ENCODE results near the gene DGKB.

The DGKB gene

GRCh38 chr7:14583518-14583917 is 319.0 kb downstream of the DGKB start:
- FAIRE-seq (no peak), DNase-seq (ENCODE audit: insufficient read length, low spot score) (no peak)
- TF ChIP-seq POLR2A (IDR thresholded peaks at IDR 0.05; ENCODE audit: low read depth, low read length) = no peak
- no peak for TF ChIP-seq PAX5 (IDR thresholded peaks at IDR 0.05; ENCODE audit: insufficient read depth, low read length, severe bottlenecking)
- no peak for TF ChIP-seq SPI1 (IDR thresholded peaks at IDR 0.05; ENCODE audit: low read depth, low read length)
- TF ChIP-seq POLR2AphosphoS5 (IDR thresholded peaks at IDR 0.05; ENCODE audit: low read depth, low read length) = no peak
- no peak for TF ChIP-seq TAF1 (IDR thresholded peaks at IDR 0.05; ENCODE audit: low read depth, low read length)
- no peak for TF ChIP-seq POU2F2 (IDR thresholded peaks at IDR 0.05; ENCODE audit: low read depth, low read length)

- no peak for FAIRE-seq
- TF ChIP-seq POU2F2 (IDR thresholded peaks at IDR 0.05; ENCODE audit: low read depth, low read length) = no peak
- no peak for TF ChIP-seq PAX5 (IDR thresholded peaks at IDR 0.05; ENCODE audit: insufficient read depth, low read length, severe bottlenecking)
- TF ChIP-seq SPI1 (IDR thresholded peaks at IDR 0.05; ENCODE audit: low read depth, low read length) = no peak
- no peak for TF ChIP-seq TAF1 (IDR thresholded peaks at IDR 0.05; ENCODE audit: low read depth, low read length)
- TF ChIP-seq POLR2A (IDR thresholded peaks at IDR 0.05; ENCODE audit: low read depth, low read length) = no peak
- TF ChIP-seq POLR2AphosphoS5 (IDR thresholded peaks at IDR 0.05; ENCODE audit: low read depth, low read length) = no peak
- no peak for DNase-seq (ENCODE audit: insufficient read length, low spot score)
Observed at GRCh38 chr7:14582010-14582409, 320.5 kb downstream of the DGKB start.

- DNase-seq (ENCODE audit: insufficient read length, low spot score) = no peak
- no peak for FAIRE-seq
- TF ChIP-seq PAX5 (IDR thresholded peaks at IDR 0.05; ENCODE audit: insufficient read depth, low read length, severe bottlenecking) (no peak), POLR2AphosphoS5 (IDR thresholded peaks at IDR 0.05; ENCODE audit: low read depth, low read length) (no peak), POU2F2 (IDR thresholded peaks at IDR 0.05; ENCODE audit: low read depth, low read length) (no peak), SPI1 (IDR thresholded peaks at IDR 0.05; ENCODE audit: low read depth, low read length) (no peak), POLR2A (IDR thresholded peaks at IDR 0.05; ENCODE audit: low read depth, low read length) (no peak), TAF1 (IDR thresholded peaks at IDR 0.05; ENCODE audit: low read depth, low read length) (no peak)
Observed at GRCh38 chr7:14579971-14580370, 322.6 kb downstream of the DGKB start.

- TF ChIP-seq POU2F2 (IDR thresholded peaks at IDR 0.05; ENCODE audit: low read depth, low read length) (no peak), TAF1 (IDR thresholded peaks at IDR 0.05; ENCODE audit: low read depth, low read length) (no peak), PAX5 (IDR thresholded peaks at IDR 0.05; ENCODE audit: insufficient read depth, low read length, severe bottlenecking) (no peak), SPI1 (IDR thresholded peaks at IDR 0.05; ENCODE audit: low read depth, low read length) (no peak), POLR2A (IDR thresholded peaks at IDR 0.05; ENCODE audit: low read depth, low read length) (no peak), POLR2AphosphoS5 (IDR thresholded peaks at IDR 0.05; ENCODE audit: low read depth, low read length) (no peak)
- no peak for DNase-seq (ENCODE audit: insufficient read length, low spot score)
- no peak for FAIRE-seq
Observed at GRCh38 chr7:14576578-14576977, 326.0 kb downstream of the DGKB start.

GRCh38 chr7:14570750-14571607 is 331.6 kb downstream of the DGKB start:
- DNase-seq (ENCODE audit: insufficient read length, low spot score) (no peak), FAIRE-seq (no peak)
- TF ChIP-seq PAX5 (IDR thresholded peaks at IDR 0.05; ENCODE audit: insufficient read depth, low read length, severe bottlenecking) = no peak
- TF ChIP-seq SPI1 (IDR thresholded peaks at IDR 0.05; ENCODE audit: low read depth, low read length) = no peak
- TF ChIP-seq TAF1 (IDR thresholded peaks at IDR 0.05; ENCODE audit: low read depth, low read length) = no peak
- TF ChIP-seq POLR2A (IDR thresholded peaks at IDR 0.05; ENCODE audit: low read depth, low read length) = no peak
- no peak for TF ChIP-seq POU2F2 (IDR thresholded peaks at IDR 0.05; ENCODE audit: low read depth, low read length)
- no peak for TF ChIP-seq POLR2AphosphoS5 (IDR thresholded peaks at IDR 0.05; ENCODE audit: low read depth, low read length)

GRCh38 chr7:14552060-14552459 is 350.5 kb downstream of the DGKB start:
- no peak for FAIRE-seq
- TF ChIP-seq POU2F2 (IDR thresholded peaks at IDR 0.05; ENCODE audit: low read depth, low read length) (no peak), POLR2A (IDR thresholded peaks at IDR 0.05; ENCODE audit: low read depth, low read length) (no peak), SPI1 (IDR thresholded peaks at IDR 0.05; ENCODE audit: low read depth, low read length) (no peak), POLR2AphosphoS5 (IDR thresholded peaks at IDR 0.05; ENCODE audit: low read depth, low read length) (no peak), TAF1 (IDR thresholded peaks at IDR 0.05; ENCODE audit: low read depth, low read length) (no peak), PAX5 (IDR thresholded peaks at IDR 0.05; ENCODE audit: insufficient read depth, low read length, severe bottlenecking) (no peak)
- DNase-seq (ENCODE audit: insufficient read length, low spot score) = no peak

GRCh38 chr7:14551310-14551709 is 351.2 kb downstream of the DGKB start:
- DNase-seq (ENCODE audit: insufficient read length, low spot score) (no peak), FAIRE-seq (no peak)
- TF ChIP-seq SPI1 (IDR thresholded peaks at IDR 0.05; ENCODE audit: low read depth, low read length) = no peak
- no peak for TF ChIP-seq TAF1 (IDR thresholded peaks at IDR 0.05; ENCODE audit: low read depth, low read length)
- no peak for TF ChIP-seq POLR2AphosphoS5 (IDR thresholded peaks at IDR 0.05; ENCODE audit: low read depth, low read length)
- TF ChIP-seq PAX5 (IDR thresholded peaks at IDR 0.05; ENCODE audit: insufficient read depth, low read length, severe bottlenecking) = no peak
- TF ChIP-seq POLR2A (IDR thresholded peaks at IDR 0.05; ENCODE audit: low read depth, low read length) = no peak
- TF ChIP-seq POU2F2 (IDR thresholded peaks at IDR 0.05; ENCODE audit: low read depth, low read length) = no peak

- TF ChIP-seq SPI1 (IDR thresholded peaks at IDR 0.05; ENCODE audit: low read depth, low read length) (no peak), POLR2AphosphoS5 (IDR thresholded peaks at IDR 0.05; ENCODE audit: low read depth, low read length) (no peak), POLR2A (IDR thresholded peaks at IDR 0.05; ENCODE audit: low read depth, low read length) (no peak), TAF1 (IDR thresholded peaks at IDR 0.05; ENCODE audit: low read depth, low read length) (no peak), POU2F2 (IDR thresholded peaks at IDR 0.05; ENCODE audit: low read depth, low read length) (no peak), PAX5 (IDR thresholded peaks at IDR 0.05; ENCODE audit: insufficient read depth, low read length, severe bottlenecking) (no peak)
- FAIRE-seq = no peak
- DNase-seq (ENCODE audit: insufficient read length, low spot score) = no peak
Observed at GRCh38 chr7:14542624-14543023, 359.9 kb downstream of the DGKB start.

- DNase-seq (ENCODE audit: insufficient read length, low spot score) = no peak
- TF ChIP-seq TAF1 (IDR thresholded peaks at IDR 0.05; ENCODE audit: low read depth, low read length) (no peak), POLR2A (IDR thresholded peaks at IDR 0.05; ENCODE audit: low read depth, low read length) (no peak), POLR2AphosphoS5 (IDR thresholded peaks at IDR 0.05; ENCODE audit: low read depth, low read length) (no peak), SPI1 (IDR thresholded peaks at IDR 0.05; ENCODE audit: low read depth, low read length) (no peak), POU2F2 (IDR thresholded peaks at IDR 0.05; ENCODE audit: low read depth, low read length) (no peak), PAX5 (IDR thresholded peaks at IDR 0.05; ENCODE audit: insufficient read depth, low read length, severe bottlenecking) (no peak)
Observed at GRCh38 chr7:14521183-14521582, 381.4 kb downstream of the DGKB start.

More at GRCh38 chr7:14521183-14521582, 381.4 kb downstream of the DGKB start:
- FAIRE-seq = no peak
